ENCODE measurements around the gene IVD. TPM values are rescaled to one million over a fixed set of nuclear protein-coding genes. Genes with fewer than 3 reads are reported as not detected.

Gene IVD
- polyA plus RNA-seq, 1 donor from 2014 or later, result 28.6 TPM

DNA sequence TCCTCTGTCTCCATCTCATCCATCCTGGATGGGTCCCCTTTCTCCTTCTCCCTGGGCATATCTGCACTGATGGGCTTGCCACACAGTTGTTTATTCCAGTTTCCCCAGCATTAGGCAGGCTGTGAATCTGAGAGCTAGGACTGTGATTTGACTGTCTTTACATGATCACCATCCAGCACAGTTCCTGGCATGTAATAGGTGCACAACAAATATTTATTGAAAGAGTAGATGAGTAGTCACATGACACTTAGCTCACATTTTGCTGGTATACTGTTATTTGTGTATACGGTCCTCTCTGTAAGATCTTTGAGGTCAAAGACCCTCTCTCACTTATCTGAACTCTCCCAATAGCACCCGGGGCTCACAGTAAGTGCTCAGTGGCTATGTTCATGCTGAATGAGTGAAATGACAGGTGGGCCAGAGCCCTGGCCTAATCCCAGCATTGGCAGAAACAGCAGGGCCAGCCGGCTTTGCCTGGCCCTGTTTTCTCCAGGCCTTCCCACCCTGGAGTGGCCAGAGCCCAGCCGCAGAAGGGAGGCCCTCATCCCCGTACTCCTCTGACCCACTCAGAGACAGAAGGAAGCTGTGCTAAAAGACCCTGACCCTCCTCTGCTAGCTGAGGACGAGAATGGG, 19.0 kb downstream of the IVD start:
- no peaks in the 10 kb centered on the region for H3K9me3 ChIP-seq (ENCODE audit: low read length)
- no peaks in the 10 kb centered on the region for H4K20me1 ChIP-seq (ENCODE audit: insufficient read depth)
- no peaks in the 10 kb centered on the region for H3K36me3 ChIP-seq (ENCODE audit: insufficient read depth, low read length)
- no peak overlapping the region for H3K27ac ChIP-seq (ENCODE audit: low read length)
- H3K4me2 ChIP-seq (ENCODE audit: low read length), result no peak overlapping the region
- H3K27me3 ChIP-seq (ENCODE audit: insufficient read depth, low read depth, low read length), result no peaks in the 10 kb centered on the region
- no peaks in the 10 kb centered on the region for H3K9me2 ChIP-seq (ENCODE audit: insufficient read depth, low read length)
- TF ChIP-seq REST (IDR thresholded peaks at IDR 0.05; ENCODE audit: borderline replicate concordance) (no peak), EP300 (conservative IDR thresholded peaks at IDR 0.05; ENCODE audit: poor library complexity, severe bottlenecking) (no peak), POLR2AphosphoS5 (IDR thresholded peaks at IDR 0.05) (no peak), SMC3 (conservative IDR thresholded peaks at IDR 0.05; ENCODE audit: poor library complexity) (no peak)
- no peak overlapping the region for H3K4me3 ChIP-seq (ENCODE audit: low read length)
- H3K79me2 ChIP-seq (replicated peaks; ENCODE audit: insufficient read depth, low read length), result no peaks in the 10 kb centered on the region
- no peak overlapping the region for H3K9ac ChIP-seq (ENCODE audit: low read length)
- no peaks in the 10 kb centered on the region for H3F3A ChIP-seq (ENCODE audit: insufficient read depth, low read length, poor library complexity, severe bottlenecking)
- no peak overlapping the region for H2AFZ ChIP-seq (ENCODE audit: low read depth, low read length)

GRCh38 chr15:40425681-40426080, 20.1 kb downstream of the IVD start:
- H3F3A ChIP-seq (ENCODE audit: insufficient read depth, low read length, poor library complexity, severe bottlenecking), result no peaks in the 10 kb centered on the region
- H3K27me3 ChIP-seq (ENCODE audit: insufficient read depth, low read depth, low read length), result no peaks in the 10 kb centered on the region
- H4K20me1 ChIP-seq (ENCODE audit: insufficient read depth), result no peaks in the 10 kb centered on the region
- H3K9me2 ChIP-seq (ENCODE audit: insufficient read depth, low read length), result no peaks in the 10 kb centered on the region
- no peaks in the 10 kb centered on the region for H3K36me3 ChIP-seq (ENCODE audit: insufficient read depth, low read length)
- H3K4me2 ChIP-seq (ENCODE audit: low read length), result no peak overlapping the region
- TF ChIP-seq EP300 (conservative IDR thresholded peaks at IDR 0.05; ENCODE audit: poor library complexity, severe bottlenecking), result no peak
- no peak for TF ChIP-seq SMC3 (conservative IDR thresholded peaks at IDR 0.05; ENCODE audit: poor library complexity)
- no peak for TF ChIP-seq REST (IDR thresholded peaks at IDR 0.05; ENCODE audit: borderline replicate concordance)
- TF ChIP-seq TAF1 (IDR thresholded peaks at IDR 0.05; ENCODE audit: low read depth), result no peak
- no peak for TF ChIP-seq POLR2AphosphoS5 (IDR thresholded peaks at IDR 0.05)
- no peak for TF ChIP-seq EZH2 (IDR thresholded peaks at IDR 0.05; ENCODE audit: borderline replicate concordance, insufficient read depth, low read length, poor library complexity, severe bottlenecking)
- no peak for TF ChIP-seq MXI1 (conservative IDR thresholded peaks at IDR 0.05; ENCODE audit: poor library complexity, severe bottlenecking)
- TF ChIP-seq, protein P1, sequence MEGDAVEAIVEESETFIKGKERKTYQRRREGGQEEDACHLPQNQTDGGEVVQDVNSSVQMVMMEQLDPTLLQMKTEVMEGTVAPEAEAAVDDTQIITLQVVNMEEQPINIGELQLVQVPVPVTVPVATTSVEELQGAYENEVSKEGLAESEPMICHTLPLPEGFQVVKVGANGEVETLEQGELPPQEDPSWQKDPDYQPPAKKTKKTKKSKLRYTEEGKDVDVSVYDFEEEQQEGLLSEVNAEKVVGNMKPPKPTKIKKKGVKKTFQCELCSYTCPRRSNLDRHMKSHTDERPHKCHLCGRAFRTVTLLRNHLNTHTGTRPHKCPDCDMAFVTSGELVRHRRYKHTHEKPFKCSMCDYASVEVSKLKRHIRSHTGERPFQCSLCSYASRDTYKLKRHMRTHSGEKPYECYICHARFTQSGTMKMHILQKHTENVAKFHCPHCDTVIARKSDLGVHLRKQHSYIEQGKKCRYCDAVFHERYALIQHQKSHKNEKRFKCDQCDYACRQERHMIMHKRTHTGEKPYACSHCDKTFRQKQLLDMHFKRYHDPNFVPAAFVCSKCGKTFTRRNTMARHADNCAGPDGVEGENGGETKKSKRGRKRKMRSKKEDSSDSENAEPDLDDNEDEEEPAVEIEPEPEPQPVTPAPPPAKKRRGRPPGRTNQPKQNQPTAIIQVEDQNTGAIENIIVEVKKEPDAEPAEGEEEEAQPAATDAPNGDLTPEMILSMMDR (IDR thresholded peaks at IDR 0.05; ENCODE audit: poor library complexity, severe bottlenecking), result no peak
- TF ChIP-seq RAD21 (conservative IDR thresholded peaks at IDR 0.05), result no peak
- no peaks in the 10 kb centered on the region for H3K79me2 ChIP-seq (replicated peaks; ENCODE audit: insufficient read depth, low read length)
- no peak overlapping the region for H2AFZ ChIP-seq (ENCODE audit: low read depth, low read length)
- H3K9ac ChIP-seq (ENCODE audit: low read length), result no peak overlapping the region
- H3K4me3 ChIP-seq (ENCODE audit: low read length), result no peak overlapping the region
- no peak overlapping the region for H3K27ac ChIP-seq (ENCODE audit: low read length)
- no peaks in the 10 kb centered on the region for H3K9me3 ChIP-seq (ENCODE audit: low read length)

Measured in neural cell (in vitro differentiated cells).